Lower leg skin (tissue), 4 donors: ENCODE data around the gene PRKCH. TPM values are rescaled to one million over a fixed set of nuclear protein-coding genes. Genes with fewer than 3 reads are reported as not detected.

ENCODE experiments used
- DNase-seq, 2 donors: peaks; one replicate each; pipeline ENCODE4 v3.0.0-alpha.2; 2019; ENCODE audit warnings: low spot score in 2 of 2
- H3K4me3 ChIP-seq: fragments of 200-600 bp; sonication (generic); 2 replicates; pipeline ENCODE4 v1.5.1; 2017; ENCODE audit warnings: mild to moderate bottlenecking, low read depth; ENCODE audit not compliant: poor library complexity, severe bottlenecking
- POLR2A ChIP-seq, 2 donors: fragments of 450-650 bp; IDR thresholded peaks; one replicate each; pipeline ENCODE4 v1.6.1; 2016 to 2017; ENCODE audit warnings: antibody characterized with exemption in 2 of 2, mild to moderate bottlenecking in 1 of 2, moderate library complexity in 1 of 2
- WGBS, 2 donors: methylation state at CpG; one replicate each; pipeline ENCODE4 v1.1.5; 2018; 5-methylcytosine and 5-hydroxymethylcytosine counted together
- intact Hi-C: fragments of 100-400 bp; cut with DNase I; formaldehyde crosslinking; loops from one replicate; pipeline ENCODE4 v1.15.0; 2023; ENCODE audit warnings: low total_unique reads
- total RNA-seq, 4 donors: library from RNA; depleted of rRNA; stranded (reverse); fragments of >200 nt; gene quantifications; one replicate each; pipeline ENCODE4 v1.1.0, GENCODE V29; 2016
- TF ChIP-seq, protein P1 (sequence below), 3 donors: fragments of 450-650 bp; IDR thresholded peaks; one replicate each; pipeline ENCODE4 v1.5.1; 2016; ENCODE audit warnings: antibody characterized with exemption in 3 of 3, mild to moderate bottlenecking in 3 of 3, moderate library complexity in 2 of 3

PRKCH gene
- total RNA-seq, 4 donors from 2014 or later: 57.3 to 103 (median 66.7) TPM

DNA sequence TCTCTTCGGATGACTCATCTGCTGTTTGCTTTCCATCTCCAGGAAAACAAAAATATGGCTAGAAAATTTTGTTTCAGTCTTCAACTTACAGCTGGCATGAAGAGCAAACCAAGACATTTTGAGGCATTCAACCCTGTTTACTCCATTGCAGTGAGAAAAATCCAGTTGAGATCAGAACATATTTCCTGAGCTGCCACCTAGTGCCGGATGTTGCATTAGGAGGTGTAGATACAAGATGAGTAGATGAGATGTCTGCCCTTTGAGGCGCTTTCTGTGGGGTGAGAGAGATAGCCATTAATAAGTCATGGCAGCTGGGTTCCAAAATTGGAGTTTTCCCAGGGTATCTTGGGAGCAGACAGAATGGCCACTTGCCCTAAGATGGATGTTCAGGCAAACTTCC is 171.1 kb downstream of the PRKCH start:
- intact Hi-C loops: loop anchor here (10.0 kb wide), 1 partner anchor 202 kb away; the partner anchor contains the start of gene HIF1A
- 86 to 93% methylated on average over 3 of the region's 3 CpGs for WGBS, 2 donors
- no peak for TF ChIP-seq POLR2A (IDR thresholded peaks at IDR 0.05)
- TF ChIP-seq, protein P1, sequence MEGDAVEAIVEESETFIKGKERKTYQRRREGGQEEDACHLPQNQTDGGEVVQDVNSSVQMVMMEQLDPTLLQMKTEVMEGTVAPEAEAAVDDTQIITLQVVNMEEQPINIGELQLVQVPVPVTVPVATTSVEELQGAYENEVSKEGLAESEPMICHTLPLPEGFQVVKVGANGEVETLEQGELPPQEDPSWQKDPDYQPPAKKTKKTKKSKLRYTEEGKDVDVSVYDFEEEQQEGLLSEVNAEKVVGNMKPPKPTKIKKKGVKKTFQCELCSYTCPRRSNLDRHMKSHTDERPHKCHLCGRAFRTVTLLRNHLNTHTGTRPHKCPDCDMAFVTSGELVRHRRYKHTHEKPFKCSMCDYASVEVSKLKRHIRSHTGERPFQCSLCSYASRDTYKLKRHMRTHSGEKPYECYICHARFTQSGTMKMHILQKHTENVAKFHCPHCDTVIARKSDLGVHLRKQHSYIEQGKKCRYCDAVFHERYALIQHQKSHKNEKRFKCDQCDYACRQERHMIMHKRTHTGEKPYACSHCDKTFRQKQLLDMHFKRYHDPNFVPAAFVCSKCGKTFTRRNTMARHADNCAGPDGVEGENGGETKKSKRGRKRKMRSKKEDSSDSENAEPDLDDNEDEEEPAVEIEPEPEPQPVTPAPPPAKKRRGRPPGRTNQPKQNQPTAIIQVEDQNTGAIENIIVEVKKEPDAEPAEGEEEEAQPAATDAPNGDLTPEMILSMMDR (IDR thresholded peaks at IDR 0.05): no peak

DNA sequence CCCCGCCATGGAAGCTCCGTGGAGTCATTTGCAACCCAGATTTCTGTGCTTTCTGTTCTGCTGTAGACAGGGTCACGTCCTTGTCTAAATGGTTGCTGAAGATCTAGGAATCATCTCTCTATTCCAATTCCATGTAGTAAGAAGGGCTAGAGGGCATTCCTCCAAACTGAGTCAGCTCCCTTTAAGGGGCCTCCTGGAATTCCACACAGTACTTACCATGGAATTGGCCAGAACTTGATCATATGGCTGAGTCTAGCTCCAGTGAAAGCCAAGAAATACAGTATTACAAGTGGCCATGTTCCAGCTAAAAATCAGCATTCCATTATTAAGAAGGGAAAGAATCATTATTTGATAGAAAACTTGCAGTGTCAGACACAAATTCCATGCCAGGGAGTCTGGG is 171.9 kb downstream of the PRKCH start:
- no peak for DNase-seq
- intact Hi-C loops: loop anchor here (10.0 kb wide), 1 partner anchor 202 kb away; the partner anchor contains the start of gene HIF1A
- no peak for TF ChIP-seq POLR2A (IDR thresholded peaks at IDR 0.05)
- TF ChIP-seq, protein P1 (IDR thresholded peaks at IDR 0.05): no peak
- WGBS, 2 donors: 52 to 62% methylated on average over 3 of the region's 3 CpGs
- no peak overlapping the region for H3K4me3 ChIP-seq

More for the DNA sequence above, 171.1 kb downstream of the PRKCH start:
- DNase-seq: no peak
- H3K4me3 ChIP-seq: no peak overlapping the region

DNA sequence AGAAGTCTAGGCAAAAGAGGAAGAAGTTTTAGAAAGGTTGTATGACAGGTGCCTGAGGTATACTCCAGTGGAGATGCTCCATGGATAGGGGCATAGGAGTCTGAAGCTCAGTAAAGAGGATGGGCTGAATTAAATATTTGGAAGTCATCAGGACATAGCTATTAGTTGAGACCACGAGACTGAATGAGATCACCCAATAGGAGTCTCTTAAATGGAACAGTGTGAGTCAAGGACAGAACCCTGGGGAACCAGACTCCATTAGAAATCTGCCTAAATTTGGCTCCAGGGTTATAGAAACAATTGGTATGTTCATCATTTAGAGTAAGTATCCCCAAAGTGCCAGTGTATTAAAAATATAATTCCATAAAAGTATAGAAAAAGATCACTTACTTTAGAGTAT is 172.6 kb downstream of the PRKCH start:
- intact Hi-C loops: loop anchor here (10.0 kb wide), 1 partner anchor 201 kb away; the partner anchor contains the start of gene HIF1A
- WGBS, 2 donors: 61 to 62% methylated on average over 1 of the region's 1 CpG

DNA sequence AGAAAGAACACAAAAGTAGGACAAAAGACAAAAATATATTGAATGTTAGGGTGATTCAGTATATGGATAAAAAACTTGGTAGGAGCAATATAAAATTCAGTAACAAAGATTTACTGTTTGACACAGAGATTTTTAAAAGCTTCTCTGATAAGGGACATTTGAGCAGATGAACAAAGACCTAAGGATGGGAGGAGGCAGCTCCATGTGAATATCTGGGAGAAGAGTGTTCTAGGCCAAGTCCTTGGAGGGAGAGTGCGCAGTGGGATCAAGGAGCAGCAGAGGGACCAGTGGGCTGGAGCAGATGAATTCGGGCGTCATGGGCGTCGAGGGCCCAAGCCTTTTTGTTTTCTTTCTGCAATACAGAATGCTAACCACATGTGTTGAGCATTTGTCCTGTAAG is 174.4 kb downstream of the PRKCH start:
- no peak for DNase-seq
- WGBS, 2 donors: 94 to 98% methylated on average over 5 of the region's 5 CpGs
- TF ChIP-seq, protein P1 (IDR thresholded peaks at IDR 0.05): no peak
- no peak for TF ChIP-seq POLR2A (IDR thresholded peaks at IDR 0.05)
- intact Hi-C loops: loop anchor here (10.0 kb wide), 1 partner anchor 199 kb away; the partner anchor contains the start of gene HIF1A
- H3K4me3 ChIP-seq: no peak overlapping the region

More for the DNA sequence above, 172.6 kb downstream of the PRKCH start:
- H3K4me3 ChIP-seq: no peak overlapping the region
- no peak for DNase-seq
- no peak for TF ChIP-seq POLR2A (IDR thresholded peaks at IDR 0.05)
- TF ChIP-seq, protein P1 (IDR thresholded peaks at IDR 0.05): no peak

DNA sequence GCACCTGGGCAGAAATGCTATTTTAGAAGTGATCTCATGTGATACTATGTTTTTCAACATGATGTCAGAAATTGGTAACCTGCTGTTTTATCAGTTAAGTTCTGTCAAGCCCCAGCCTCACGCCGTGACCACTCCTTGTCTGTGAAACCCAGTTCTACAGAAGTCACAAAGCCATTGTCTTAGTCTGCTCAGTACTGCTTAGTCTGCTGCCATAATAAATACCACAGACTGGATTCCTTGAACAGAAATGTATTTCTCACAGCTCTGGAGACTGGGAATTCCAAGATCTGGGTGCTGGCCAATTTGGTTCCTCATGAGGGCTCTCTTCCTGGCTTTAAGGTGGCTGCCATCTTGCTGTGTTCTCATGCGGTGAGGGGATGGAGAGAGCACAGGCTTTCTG is 176.9 kb downstream of the PRKCH start:
- no peak for DNase-seq
- intact Hi-C loops: loop anchor here (10.0 kb wide), 1 partner anchor 196 kb away; the partner anchor contains the start of gene HIF1A
- WGBS, 2 donors: 30 to 33% methylated on average over 3 of the region's 3 CpGs
- H3K4me3 ChIP-seq: no peak overlapping the region
- TF ChIP-seq, protein P1 (IDR thresholded peaks at IDR 0.05): no peak
- no peak for TF ChIP-seq POLR2A (IDR thresholded peaks at IDR 0.05)

DNA sequence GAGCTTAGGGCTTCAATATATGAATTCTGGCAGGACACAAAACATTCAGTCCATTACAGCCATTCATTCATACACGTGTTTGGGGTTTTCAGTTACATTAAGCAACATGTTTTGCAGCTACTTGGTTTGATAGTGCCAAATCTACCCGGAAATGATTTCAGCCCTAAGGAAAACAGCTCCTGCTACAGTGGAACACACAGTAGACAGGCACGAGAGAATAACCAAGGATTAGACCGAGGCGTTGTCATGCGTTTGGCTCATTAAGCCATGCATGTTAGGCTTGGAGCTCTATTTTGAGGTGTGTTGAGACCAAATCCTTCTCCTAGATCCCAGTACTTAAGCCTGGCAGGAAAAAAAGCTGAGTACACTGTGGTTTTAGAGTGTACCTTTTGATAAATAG is 177.4 kb downstream of the PRKCH start:
- no peak for DNase-seq

More for the DNA sequence above, 177.4 kb downstream of the PRKCH start:
- TF ChIP-seq POLR2A (IDR thresholded peaks at IDR 0.05): no peak
- TF ChIP-seq, protein P1 (IDR thresholded peaks at IDR 0.05): no peak
- WGBS, 2 donors: 22% methylated on average over 6 of the region's 6 CpGs
- H3K4me3 ChIP-seq: no peak overlapping the region
- intact Hi-C loops: loop anchor here (10.0 kb wide), 1 partner anchor 196 kb away; the partner anchor contains the start of gene HIF1A
